GM18505 (cell line): Measurements from ENCODE around the gene LTA4H.

Source experiments
- ATAC-seq: cut with Tn5 transposase; IDR thresholded peaks from one replicate; pipeline ENCODE4 v1.9.1; 2021; ENCODE audit not compliant: unreplicated experiment
- POLR2A ChIP-seq: IDR thresholded peaks from 4 replicates; pipeline ENCODE4 v1.6.1; 2011; ENCODE audit warnings: borderline replicate concordance; ENCODE audit not compliant: insufficient read depth, insufficient read length; ENCODE audit errors: extremely low read depth

The LTA4H gene

GRCh38 chr12:95997911-95998510 lies 37.4 kb downstream of the LTA4H start:
- TF ChIP-seq POLR2A = no peak
- ATAC-seq = no peak

DNA sequence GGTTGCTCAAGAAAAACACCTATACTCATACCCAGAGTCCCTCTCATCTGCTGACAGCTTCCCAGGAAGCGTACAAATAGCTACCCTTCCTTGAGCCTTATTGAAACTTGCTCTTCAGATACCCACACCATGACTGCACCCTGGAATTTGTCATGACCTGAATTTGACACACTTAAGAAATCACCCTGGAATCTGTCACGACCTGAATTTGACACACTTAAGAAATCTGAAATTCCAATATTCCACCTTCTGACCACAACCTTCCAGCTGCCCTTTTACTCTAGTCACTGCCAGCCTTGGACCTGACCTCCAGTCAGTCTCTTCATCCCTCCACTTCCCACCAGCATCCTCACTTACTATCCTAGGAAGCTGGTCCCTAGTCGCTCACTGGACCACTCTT lies 38.1 kb downstream of the LTA4H start:
- ATAC-seq = no peak
- no peak for TF ChIP-seq POLR2A

DNA sequence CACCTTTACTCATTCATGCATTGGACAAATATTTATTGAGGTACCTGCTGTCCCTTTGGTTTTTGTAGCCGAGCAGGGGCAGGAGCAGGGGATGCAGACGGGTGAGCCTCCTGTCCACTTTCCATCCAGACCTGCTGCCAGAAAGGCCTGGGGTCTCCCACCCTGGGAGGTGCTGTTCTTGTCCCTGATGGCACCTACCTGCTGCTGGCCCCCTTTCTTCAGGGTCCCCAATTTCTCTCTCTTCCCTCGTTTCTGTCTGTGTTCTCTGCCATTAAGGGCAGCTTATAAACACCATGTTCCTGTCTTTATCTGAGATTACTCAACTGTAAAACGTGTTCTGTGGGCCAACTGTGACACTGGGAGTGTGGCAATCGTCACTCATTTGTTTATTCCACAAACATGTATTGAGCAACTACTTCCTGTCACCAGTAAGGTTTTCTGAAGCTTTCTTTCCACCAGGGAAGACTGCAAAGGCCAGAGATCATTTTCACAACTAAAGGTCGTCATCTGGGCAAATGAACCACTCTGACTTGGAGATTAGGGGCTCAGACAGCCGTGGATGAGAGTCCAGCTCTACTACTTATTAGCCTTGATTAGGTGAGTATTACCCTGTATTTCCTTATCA lies 39.2 kb downstream of the LTA4H start, which contains the start of gene HAL:
Gene HAL (minus strand): TSS at position 311 of the 625 bp plus-strand sequence. CDS start 434 bp downstream, outside the sequence.
- TF ChIP-seq POLR2A = no peak
- no peak for ATAC-seq

- no peak for ATAC-seq
- no peak for TF ChIP-seq POLR2A
Observed at GRCh38 chr12:95995238-95996031, 40.0 kb downstream of the LTA4H start.

DNA sequence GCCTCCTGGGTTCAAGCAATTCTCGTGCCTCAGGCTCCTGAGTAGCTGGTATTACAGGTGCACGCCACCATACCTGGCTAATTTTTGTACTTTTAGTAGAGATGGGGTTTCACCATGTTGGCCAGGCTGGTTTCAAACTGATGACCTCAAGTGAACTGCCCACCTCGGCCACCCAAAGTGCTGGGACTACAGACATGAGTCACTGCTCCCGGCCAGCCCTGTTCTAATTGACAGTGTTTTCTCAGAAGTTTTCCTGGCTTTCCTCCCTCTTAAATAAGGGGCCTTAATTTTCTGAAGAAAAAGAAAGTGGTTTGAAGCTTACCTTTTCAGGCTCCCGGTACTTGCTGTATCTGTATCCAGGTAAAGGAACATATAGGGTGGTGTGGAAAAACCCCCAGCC lies 40.9 kb downstream of the LTA4H start:
- no peak for ATAC-seq
- no peak for TF ChIP-seq POLR2A

GRCh38 chr12:95993907-95994306 lies 41.5 kb downstream of the LTA4H start:
- no peak for ATAC-seq
- no peak for TF ChIP-seq POLR2A

DNA sequence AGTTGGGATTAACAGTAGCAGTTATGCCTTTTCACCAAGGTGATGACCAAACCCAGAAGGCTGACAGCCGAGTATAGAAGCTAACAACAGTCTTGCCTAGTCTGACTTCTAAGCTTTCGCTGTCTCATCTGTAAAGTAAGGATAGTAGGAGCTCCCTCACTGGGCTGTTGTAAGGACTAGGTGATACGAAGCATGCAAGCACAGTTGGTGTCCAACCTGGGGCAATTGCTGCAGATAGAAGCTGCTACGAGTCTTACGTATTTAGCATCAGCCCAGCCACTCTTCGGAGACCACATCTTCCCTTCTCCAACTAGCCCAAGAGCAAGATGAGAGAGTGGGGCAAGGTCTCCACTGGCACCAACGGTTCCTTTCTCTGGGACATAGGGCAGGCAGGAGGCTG lies 45.3 kb downstream of the LTA4H start:
- no peak for ATAC-seq
- no peak for TF ChIP-seq POLR2A

- no peak for TF ChIP-seq POLR2A
- no peak for ATAC-seq
Observed at GRCh38 chr12:95989504-95990123, 45.8 kb downstream of the LTA4H start.

DNA sequence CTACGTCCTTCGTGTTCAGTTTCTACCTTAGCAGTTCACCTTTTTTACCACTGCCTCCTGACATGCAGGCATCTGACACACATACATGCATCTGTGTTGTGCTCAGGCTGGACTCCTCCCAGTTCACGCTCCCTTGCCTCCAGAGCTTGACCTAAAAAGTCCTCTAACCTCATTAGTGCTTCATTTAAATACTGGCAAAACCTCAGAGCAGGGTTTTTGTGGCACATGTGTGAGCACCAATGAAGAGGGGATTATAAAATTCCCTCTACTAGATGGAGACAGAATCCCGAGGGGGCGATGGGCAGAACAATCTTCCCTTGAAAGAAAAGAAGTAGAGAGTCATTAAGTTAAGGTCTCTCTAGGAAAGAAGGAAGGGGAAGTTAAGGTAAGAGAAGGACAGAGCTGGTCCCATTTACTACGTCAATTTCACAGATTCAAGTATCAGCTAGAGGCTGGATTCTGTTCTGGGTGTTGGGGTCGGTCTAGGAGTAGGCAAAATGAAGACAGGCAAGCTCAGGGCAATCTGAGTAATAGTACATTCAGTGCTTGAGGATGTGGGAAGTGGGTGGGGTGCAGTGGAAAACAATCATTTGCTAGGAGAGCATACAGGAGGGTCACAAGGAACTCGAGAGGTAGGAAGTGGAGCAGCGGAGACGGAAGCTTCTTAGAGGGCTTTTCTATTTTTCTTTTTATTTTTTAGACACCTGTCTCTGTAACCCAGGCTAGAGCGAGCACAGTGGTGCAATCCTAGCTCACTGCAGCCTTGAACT lies 46.7 kb downstream of the LTA4H start:
- TF ChIP-seq POLR2A = no peak
- no peak for ATAC-seq

GRCh38 chr12:95986635-95987570 lies 48.5 kb downstream of the LTA4H start:
- no peak for ATAC-seq
- no peak for TF ChIP-seq POLR2A

DNA sequence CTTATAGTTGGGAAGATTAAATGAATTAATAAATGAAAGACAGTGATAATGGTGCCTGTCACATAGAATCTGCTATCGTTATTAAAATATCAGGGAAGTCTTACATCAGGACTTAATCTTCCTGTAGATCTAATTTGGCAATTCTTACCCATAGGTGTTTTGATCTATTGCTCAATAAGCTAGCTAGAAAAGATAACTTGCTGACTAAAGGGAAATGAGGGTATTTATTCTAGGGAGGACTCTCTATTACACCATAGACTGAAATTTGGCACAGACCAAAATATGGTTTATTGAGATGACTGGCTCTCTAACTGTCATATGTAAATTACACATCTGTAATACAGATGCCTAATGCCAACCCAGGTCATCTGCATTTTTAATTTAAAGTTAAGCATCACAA lies 50.7 kb downstream of the LTA4H start:
- no peak for TF ChIP-seq POLR2A
- no peak for ATAC-seq

GRCh38 chr12:95982602-95983001 lies 52.8 kb downstream of the LTA4H start:
- TF ChIP-seq POLR2A = no peak
- no peak for ATAC-seq
